CD4-positive, alpha-beta T cell treated with Interleukin-6 at 100 ng/mL for 8 hours (primary cell): Measurements from ENCODE around the gene ARHGEF17.
"Not testable (repeated sequence)": the region's sequence is repeated elsewhere in the genome, so short reads cannot be mapped to it uniquely, and the experiment has no call there.

Experiments used
- DNase-seq: peaks from one replicate; pipeline ENCODE4 v3.0.0-alpha.2; 2020; ENCODE audit warnings: mixed read lengths, low spot score

ARHGEF17 gene, protein sequence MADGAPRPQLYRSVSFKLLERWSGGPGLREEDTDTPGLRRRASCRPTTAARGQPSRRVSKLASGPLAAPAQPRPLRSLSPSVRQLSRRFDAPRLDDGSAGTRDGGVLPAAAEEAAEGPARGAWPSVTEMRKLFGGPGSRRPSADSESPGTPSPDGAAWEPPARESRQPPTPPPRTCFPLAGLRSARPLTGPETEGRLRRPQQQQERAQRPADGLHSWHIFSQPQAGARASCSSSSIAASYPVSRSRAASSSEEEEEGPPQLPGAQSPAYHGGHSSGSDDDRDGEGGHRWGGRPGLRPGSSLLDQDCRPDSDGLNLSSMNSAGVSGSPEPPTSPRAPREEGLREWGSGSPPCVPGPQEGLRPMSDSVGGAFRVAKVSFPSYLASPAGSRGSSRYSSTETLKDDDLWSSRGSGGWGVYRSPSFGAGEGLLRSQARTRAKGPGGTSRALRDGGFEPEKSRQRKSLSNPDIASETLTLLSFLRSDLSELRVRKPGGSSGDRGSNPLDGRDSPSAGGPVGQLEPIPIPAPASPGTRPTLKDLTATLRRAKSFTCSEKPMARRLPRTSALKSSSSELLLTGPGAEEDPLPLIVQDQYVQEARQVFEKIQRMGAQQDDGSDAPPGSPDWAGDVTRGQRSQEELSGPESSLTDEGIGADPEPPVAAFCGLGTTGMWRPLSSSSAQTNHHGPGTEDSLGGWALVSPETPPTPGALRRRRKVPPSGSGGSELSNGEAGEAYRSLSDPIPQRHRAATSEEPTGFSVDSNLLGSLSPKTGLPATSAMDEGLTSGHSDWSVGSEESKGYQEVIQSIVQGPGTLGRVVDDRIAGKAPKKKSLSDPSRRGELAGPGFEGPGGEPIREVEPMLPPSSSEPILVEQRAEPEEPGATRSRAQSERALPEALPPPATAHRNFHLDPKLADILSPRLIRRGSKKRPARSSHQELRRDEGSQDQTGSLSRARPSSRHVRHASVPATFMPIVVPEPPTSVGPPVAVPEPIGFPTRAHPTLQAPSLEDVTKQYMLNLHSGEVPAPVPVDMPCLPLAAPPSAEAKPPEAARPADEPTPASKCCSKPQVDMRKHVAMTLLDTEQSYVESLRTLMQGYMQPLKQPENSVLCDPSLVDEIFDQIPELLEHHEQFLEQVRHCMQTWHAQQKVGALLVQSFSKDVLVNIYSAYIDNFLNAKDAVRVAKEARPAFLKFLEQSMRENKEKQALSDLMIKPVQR (N-terminal part only)

DNA sequence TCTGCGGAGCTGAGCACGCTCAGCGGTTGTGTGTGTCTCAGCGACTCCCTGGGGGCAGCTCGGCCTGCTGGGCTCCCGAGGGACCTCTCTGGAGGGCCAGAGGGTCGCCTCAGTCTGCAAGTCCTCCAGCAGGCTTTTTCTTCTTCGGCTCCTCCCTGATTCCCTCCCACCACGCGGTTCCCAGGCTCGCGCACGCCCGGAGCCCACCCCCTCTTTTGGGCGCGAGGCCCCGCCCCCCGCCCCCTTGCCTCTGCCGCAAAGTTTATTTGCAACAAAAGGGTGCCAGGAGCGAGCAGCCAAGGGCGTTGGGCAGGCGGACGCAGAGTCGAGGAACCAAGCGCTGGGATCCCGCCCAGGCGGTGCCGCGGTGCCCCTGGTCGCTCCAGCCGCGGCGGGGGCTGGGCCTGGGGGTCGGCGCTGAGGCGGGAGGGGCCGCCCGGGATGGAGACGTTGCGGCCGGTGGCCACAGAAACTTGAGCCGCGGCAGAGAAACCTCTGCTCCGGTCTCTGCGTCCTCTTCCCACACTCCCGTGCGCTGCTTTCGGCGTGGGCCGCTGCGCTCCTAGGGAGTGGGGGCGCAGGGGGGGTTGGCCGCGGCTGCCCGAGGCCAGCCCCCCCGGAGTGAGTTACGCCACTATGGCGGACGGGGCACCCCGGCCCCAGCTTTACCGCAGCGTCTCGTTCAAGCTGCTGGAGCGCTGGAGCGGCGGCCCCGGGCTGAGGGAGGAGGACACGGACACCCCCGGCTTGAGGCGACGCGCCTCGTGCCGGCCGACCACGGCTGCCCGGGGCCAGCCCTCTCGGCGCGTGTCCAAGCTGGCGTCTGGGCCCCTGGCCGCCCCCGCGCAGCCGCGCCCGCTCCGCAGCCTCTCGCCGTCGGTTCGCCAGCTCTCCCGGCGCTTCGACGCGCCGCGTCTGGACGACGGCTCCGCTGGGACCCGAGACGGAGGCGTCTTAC, at the start of gene ARHGEF17:
TSS of gene ARHGEF17 (plus strand) at position 274 of the 958 bp plus-strand sequence. CDS start at position 637, 363 bp downstream.
- DNase-seq: no peak

DNA sequence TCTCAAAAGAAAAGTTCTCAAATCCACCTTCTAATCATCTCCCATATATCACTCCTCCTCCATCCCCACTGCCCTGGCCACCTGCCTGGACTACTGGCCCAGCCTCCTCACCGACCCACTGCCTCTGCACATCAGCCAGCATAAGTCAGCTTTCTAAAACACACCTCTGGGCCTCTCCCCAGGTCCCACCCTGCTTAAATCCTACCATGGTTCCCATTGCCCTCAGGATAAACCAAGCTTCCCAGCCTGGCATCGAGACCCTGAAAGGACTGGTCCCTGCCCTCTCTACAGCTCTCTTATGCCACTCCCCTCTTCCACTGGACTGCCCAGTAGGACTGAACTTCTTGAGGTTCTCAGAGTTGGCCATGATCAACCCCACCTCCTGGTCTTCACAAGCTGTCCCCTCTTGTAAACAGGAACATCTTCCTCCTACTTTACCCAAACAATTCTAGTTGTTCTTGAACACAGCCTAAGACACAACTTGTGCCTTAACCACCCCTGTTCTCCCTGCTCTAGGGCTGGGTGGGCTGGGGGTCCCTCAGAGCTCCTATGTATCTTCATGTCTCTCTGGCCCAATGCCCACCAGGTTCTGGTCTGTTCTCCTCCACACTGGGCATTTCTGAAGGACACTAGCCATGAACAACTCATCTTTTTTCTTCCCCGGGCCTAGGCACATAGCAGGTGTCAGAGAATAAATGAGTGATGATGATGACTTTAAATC, 48.5 kb upstream of the ARHGEF17 start:
- no peak for DNase-seq

DNA sequence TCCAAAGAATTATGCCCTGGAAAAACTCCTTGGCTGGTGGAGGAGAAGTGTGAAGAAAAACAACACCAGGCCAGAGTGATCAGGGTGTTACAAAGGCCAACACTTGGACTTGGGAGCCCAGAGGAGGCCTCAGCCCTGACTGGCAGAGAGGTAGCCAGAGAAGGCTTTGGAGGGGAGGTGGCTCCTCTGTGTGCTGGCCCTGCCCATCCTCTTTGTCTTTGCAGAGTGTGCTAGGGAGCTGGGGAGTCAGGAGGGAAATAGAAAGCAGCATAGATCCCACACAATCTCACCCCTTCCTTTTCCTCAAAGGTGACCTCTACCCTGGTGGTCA, 48.0 kb upstream of the ARHGEF17 start:
- DNase-seq: no peak

DNA sequence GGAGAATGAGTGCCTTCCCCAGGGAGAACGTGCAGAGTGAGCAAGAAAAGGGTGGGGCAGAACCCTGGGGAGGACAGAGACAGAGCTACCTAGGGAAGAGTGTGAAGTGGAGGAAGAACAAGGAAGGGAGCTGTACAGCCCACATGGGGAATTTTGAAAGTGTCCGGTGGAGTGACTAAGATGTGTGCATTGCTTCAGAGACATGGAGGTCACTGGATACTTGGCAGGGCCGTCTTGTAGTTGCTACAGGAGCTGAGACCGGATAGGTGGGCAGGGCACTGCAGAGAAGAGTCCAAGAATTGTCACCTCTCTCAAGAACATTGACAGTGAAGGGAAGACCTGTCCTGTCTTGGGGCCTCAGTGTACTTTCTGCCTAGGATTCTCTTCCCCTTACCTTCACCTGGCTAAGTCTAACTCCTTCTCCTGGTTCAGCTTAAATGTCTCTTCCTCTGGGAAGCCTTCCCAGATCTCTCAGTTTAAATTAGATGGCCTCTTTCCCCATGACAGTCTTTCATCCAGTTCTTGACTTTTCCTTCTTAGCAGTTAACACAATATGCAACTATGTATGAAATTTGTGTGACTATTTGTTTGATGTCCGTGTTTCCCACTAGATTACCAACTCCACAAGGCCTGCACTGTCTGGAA, 45.1 kb upstream of the ARHGEF17 start:
- DNase-seq: no peak

DNA sequence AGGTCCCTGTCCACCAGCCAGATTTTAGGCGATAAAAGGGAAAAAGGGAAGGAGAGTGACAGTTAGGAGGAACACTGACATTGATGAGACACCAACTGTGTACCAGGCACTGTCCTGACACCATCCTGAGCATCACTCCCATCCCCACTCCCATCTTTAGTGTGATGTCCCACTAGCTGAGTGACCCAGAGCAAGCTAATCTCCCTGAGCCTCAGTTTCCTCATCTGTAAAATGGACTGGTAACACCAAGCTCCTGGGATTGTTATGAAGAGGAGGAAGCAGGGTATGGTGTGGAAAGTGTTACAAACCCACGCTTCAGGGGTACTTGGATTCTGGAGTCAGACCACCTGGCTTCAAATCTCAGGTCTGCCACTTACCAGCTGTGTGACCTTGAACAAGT, 44.4 kb upstream of the ARHGEF17 start:
- no peak for DNase-seq

DNA sequence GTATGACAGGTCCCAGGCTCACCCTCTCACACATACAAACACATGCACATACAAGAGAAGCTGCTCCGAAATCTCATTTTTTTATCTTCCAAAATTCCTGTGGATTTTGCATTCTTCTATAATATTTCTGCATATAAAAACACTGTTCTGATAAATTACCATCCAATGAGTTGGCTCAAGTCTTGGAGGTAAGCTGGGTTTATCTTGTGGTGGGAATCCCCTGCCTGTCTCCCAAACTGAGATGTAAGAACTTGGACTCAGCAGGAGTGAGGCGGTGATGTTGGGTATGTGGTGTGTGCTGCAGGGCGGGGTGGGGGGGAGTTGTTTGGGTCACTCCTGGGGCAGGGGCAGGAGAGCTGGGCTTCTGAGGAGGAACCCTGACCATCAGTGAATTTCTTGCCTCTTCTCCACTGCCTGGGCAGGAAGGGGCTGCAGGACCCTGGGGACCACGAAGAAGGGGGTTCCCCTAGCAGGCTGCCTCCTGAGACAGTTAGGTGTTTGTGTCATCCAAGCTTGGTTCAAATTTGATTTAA, 42.7 kb upstream of the ARHGEF17 start:
- no peak for DNase-seq

DNA sequence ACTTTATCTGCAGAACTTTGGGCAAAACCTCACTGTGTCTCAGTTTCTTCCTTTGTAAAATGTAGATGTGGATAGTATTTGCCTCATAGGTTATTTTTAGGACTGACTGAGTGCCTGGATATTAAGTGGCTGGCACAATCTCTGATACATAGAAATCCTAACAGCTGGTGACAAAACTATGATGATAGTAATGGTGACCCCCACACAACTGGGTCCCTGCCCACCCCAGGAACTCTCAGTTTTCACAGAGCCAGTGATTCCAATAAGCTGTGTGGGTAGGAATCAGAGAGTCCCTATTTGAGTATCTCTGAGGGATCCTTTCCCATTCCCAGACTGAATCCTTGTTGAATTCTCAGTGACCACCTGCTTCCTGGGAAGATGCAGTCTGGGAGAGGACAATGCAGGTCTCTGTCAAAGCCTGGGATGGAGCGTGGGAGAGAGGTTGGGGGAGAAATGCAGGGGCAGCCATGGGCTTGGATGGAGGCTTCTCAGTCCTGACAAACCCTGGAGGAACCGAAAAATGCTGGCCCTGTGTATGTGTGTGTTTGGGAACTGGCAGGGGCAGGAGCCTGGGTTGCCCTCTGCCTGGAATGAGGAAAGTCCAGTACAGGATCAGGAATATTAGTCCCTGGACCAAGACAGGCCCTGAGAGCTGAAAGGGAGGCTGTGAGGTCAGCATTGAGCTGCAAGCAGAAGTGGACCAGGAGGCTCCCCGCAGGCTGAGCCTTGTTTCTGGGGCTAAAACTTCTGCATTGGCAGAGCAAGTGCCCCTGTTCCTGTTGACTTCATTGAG, 42.0 kb upstream of the ARHGEF17 start:
- DNase-seq: no peak

DNA sequence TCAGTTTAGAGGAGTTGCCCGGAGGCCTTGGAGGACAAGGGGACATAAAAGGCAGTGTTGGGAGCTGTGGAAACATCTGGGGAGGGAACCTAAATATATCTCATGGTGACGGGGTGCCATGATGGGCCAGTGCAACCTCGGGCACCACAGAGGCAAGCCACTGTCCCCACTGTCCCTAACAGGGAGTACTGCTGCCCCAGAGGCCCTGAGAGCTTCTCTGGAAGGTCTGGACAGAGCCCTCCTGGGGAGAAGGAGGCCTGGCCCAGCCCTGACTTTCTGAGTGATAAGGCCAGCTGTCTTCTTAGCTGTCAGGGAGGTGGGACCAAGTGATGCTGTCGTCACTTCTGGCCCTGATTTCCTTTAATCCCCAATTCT, 41.4 kb upstream of the ARHGEF17 start:
- DNase-seq: no peak

DNA sequence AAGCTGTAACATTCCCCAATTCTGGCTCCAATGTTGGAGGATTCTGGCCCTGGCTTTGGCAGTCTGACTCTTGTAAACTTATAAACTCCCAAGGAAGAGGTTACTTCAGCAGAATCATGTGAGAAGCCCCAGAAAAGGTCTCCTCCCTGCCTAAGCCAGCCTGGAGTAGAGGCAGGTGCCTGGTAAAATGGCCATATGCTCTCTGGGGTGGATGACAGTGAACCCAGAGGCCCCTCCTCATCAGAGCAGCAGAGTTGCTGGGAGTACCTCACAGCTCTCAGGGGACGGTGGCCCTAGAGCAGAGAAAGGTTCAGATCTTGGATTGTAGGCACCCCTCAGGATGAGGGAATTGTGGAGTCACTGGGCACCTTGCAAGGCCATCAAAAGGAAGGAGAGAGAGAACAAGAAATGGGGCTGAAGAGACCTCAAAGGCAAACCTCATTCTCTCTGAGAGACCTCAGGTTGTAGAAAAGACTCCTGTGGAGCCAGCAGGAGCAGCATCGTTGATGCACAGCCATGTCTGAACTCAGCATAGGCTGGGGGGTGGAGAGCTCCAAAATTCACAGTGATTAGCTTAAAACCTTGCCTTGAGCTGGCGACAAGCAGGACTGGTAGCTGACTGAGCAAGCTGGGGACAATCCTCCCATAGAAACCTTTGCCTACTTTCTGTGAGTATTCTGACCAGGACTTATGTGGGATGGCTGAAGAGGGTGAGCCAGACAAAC, 40.8 kb upstream of the ARHGEF17 start:
- DNase-seq: no peak

DNA sequence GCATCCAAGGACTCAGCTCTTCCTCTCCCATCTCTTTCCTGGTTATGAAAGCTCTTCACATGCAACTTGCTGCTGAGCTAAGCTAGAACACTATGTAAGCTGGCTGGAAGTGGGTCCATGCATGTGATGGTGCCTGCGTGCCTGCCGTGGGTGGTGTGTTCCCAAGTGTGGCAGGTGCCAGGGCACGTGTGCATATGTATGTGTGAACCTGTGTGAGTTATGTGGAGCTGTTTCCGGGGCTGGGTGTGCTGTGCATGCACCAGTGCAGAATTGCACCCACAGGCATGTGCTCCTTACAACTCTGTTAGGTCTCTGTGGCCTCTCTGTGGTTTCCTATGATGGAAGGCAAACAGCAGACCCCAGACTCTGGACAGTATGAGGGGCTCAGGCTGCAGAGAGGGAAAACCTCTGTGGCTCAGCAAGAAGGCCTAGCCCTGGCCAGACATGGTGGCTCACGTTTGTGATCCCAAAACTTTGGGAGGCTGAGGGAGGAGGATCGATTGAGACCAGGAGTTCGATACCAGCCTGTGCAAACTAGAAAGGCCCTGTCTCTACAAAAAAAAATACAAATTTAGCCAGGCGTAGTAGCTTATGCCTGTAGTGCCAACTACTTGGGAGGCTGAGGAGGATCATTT, 40.1 kb upstream of the ARHGEF17 start:
- DNase-seq: no peak

DNA sequence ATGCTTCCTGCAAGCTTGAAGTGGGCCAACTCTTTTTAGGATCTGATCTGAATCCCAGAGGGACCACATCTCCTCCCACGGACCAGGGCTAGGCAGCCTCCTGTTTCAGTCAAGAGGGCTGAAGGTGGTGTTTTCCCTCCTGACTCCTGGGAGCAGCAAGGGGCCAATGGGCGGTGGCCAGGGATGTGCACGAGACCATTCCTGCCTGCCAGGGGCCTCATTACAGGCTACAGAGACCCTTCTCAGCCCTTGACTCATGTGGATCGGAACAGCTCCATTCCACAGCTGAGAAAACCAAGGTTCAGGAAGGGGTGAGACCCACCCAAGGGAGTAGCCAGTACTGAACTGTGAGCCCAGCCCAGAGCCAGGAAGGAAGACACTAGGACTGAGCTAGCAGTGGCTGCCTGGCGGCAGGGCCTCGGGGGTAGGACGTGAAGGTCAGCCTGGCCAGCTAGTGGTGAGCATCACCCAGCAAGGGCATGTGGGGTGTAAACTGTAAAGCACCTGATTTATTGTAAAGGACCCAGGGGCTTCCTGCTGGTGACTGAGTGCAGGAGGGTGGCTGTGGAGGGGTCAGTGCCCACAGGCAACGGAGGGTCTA, 39.3 kb upstream of the ARHGEF17 start:
- DNase-seq: no peak

DNA sequence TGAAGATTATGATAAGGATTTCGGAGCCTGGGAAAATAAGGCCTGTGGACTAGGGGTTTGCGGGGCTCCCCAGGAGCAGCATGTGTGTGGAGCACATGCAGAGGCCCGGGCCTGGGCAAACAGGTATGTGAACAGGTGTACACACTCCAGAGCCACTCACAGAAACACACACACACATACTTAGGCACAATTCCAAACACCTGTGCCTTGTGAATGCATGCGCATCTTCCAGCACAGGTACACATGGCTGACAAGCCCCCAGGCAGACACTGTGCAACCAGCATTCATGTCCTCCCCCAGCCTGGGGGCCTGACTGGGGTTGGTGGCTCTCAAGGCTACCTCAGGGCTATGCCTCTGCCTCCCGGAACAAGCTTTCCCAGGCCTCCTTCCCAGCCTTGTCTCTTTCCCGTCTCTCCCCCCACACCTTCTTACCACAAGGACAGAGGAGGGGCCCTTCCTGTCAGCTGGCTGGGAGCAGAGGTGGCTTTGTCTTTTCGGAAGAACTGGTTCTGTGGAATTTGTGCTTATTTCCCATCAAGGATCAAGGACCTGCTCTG, 38.5 kb upstream of the ARHGEF17 start:
- DNase-seq: no peak

DNA sequence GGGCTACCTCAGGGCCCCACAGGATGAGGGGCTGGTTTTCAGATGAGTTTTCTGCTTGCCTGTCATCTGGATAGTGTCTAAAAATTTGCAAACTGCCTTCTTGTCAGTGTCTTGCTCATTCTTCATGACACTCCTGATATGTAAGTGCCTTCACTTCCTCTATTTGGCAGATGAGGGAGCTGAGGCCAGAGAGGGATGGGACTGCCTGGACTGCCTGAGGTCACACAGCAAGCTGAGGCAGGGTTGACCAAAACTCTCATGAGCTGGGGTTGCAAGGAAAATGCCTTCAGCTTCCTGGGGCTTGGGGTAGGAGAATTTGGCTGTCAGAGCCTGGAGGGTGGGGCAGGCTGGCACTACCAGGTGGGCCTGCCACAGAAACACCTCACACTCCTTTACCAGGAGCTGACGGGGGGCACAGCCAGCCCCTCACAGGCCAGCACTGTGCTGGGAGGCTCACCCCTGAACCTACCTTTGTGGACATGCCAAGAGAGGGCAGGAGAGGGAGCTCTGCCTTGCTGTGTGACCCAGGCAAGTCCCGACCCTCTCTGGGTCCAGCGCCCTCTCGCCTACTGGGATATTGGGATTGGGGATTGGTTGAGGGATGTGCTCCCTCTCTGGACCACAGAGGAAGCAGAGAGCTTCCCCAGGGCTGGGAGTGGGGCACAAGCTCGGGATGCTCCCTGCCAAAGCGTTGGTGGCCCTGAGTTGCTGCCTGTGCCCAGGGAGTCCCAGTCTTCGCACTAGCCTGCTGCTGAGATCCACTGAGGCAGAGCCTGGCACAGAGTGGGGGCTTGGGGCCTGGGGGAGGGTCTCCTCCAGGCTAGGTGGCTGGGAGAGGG, 37.8 kb upstream of the ARHGEF17 start:
- DNase-seq: no peak

DNA sequence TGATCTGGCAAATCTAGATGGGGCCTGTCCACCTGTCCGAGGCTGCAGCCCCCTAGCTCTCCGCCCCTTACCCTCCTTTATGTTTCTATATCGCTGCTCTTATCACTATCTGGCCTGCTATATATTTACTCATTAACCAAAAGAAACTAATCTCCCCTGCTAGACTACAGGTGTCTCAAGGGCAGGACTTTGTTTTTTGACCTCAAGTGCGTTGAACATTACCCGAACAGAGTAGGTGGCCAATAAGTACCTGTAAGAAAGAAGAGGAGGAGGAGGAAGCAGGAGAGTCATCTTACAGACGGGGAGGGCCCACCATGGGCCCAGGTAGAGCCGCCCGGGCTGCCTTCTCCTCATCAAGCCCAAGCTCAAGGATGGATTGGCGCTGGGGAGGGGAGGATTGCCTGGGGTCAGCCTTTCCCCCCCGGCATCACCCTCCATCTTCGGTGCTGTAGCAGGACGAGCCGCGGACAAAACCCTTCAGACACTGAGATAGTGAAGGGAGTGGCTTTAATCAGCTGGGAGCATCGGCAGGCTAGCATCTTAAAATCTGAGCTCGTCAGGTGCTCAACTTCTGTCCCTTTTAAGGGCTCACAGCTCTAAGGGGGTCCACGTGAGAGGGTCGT, 37.1 kb upstream of the ARHGEF17 start:
- no peak for DNase-seq

DNA sequence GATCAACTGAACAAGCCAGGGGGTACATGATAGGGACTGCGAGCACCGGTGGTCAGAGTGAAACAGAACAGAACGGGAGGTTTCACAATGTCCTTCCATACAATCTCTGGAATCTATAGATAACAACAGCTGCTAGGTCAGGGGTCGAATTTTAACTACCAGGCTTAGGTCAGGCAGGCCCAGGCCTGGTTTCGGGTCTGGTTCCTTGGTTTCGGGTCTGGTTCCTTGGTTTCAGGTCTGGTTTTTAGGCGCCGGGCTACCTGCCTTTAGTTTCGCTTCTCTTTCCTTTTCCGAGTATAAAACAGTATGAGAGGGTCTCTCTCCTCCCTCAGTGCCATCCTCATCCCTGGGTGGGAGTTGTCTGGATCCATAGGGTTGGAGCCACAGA, 36.6 kb upstream of the ARHGEF17 start:
- not testable (repeated sequence) for DNase-seq
